Measurements from ENCODE around the gene KIF9. TPM values are rescaled to one million over a fixed set of nuclear protein-coding genes. Genes with fewer than 3 reads are reported as not detected.
"Not testable (repeated sequence)": the region's sequence is repeated elsewhere in the genome, so short reads cannot be mapped to it uniquely, and the experiment has no call there.

The KIF9 gene
- polyA plus RNA-seq, 1 experiment = 4.0 TPM

DNA sequence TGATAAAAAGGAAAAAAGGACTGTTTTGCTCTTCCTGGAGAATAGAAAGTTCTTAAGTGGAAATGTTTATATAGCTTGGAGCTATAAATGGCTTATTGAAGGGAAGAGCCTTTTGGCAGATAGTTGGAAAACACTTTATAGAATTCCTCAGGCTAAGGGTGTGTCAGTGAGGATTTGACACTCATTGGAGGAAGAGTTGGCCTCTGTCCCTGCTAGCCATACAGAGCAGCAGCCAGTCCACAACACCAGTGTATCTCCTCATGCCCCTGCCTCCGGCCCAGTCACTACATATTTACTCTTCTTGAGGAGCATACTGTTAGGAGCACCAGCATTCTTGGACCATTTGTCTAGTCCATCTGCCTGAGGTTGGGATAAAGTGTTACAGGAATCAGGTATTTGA, 36.3 kb upstream of the KIF9 start:
- CTCF ChIA-PET = interaction anchor here (0.7 kb wide), 1 partner anchor 9 kb away, joined by 3 read pairs; no protein-coding TSS in a partner anchor
- no peak for DNase-seq (ENCODE audit: low read depth, low spot score)
- POLR2A ChIA-PET = no interaction called here

DNA sequence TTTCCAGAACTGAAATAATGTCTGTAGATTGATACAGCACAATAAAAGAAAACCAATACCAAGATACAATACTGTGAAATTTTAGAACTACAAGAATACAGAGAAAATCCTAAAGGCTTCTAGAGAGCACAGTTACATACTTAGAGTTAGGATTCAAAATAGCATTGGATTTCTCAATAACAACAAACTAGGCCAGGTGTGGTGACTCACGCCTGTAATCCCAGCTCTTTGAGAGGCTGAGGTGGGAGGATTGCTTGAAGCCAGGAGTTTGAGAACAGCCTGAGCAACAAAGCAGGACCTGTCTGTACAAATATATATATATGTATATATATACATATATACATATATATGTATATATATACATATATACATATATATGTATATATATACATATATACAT, 33.6 kb upstream of the KIF9 start:
- H3K27me3 ChIP-seq (ENCODE audit: control insufficient read depth, insufficient read depth, low read length); DNase-seq (ENCODE audit: low read depth, low spot score); H3K4me3 ChIP-seq (ENCODE audit: low read depth, low read length); H3K27ac ChIP-seq (ENCODE audit: low read depth, low read length); CTCF ChIA-PET; H3K9me3 ChIP-seq (ENCODE audit: control insufficient read depth, insufficient read depth, low read length); POLR2A ChIA-PET: not testable (repeated sequence)

More for the DNA sequence above, 36.3 kb upstream of the KIF9 start:
- H3K27me3 ChIP-seq (ENCODE audit: control insufficient read depth, insufficient read depth, low read length) = no peaks in the 10 kb centered on the region
- H3K4me3 ChIP-seq (ENCODE audit: low read depth, low read length) = no peak overlapping the region
- H3K9me3 ChIP-seq (ENCODE audit: control insufficient read depth, insufficient read depth, low read length) = no peaks in the 10 kb centered on the region
- TF ChIP-seq, protein P1, sequence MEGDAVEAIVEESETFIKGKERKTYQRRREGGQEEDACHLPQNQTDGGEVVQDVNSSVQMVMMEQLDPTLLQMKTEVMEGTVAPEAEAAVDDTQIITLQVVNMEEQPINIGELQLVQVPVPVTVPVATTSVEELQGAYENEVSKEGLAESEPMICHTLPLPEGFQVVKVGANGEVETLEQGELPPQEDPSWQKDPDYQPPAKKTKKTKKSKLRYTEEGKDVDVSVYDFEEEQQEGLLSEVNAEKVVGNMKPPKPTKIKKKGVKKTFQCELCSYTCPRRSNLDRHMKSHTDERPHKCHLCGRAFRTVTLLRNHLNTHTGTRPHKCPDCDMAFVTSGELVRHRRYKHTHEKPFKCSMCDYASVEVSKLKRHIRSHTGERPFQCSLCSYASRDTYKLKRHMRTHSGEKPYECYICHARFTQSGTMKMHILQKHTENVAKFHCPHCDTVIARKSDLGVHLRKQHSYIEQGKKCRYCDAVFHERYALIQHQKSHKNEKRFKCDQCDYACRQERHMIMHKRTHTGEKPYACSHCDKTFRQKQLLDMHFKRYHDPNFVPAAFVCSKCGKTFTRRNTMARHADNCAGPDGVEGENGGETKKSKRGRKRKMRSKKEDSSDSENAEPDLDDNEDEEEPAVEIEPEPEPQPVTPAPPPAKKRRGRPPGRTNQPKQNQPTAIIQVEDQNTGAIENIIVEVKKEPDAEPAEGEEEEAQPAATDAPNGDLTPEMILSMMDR (IDR thresholded peaks at IDR 0.05; ENCODE audit: low read depth, low read length) = no peak
- no peak overlapping the region for H3K27ac ChIP-seq (ENCODE audit: low read depth, low read length)

DNA sequence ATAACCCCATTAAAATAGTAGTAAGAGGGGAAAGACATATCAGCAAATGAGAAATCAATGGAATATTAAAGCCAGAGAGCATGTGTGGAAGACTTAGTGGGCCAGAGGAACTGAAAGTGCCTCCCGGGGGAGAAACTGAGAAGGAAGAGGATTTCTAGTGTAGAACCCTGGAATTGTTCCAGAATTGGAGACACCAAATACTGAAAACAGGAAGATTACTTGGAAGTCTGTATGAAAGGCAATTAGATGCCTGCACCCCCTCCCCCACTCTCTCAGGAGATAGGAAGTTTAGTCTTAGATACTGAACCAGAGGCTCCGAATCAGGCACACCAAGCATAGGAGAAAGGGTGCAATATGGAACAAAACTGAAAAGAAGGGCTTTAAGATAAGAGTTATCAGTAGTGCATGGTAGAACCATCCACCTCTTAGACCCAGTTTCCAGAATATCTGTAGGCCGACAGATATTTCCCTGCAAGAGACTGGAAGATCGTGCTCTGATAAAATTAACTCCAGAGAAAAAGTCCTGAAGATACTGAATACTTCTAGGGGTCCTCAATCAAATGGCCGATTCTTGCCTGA, 32.6 kb upstream of the KIF9 start:
- Histone ChIP-seq H3K4me3 (ENCODE audit: low read depth, low read length) (no peak overlapping the region), H3K9me3 (ENCODE audit: control insufficient read depth, insufficient read depth, low read length) (no peaks in the 10 kb centered on the region), H3K27ac (ENCODE audit: low read depth, low read length) (no peak overlapping the region), H3K27me3 (ENCODE audit: control insufficient read depth, insufficient read depth, low read length) (no peaks in the 10 kb centered on the region)
- DNase-seq (ENCODE audit: low read depth, low spot score) = no peak
- POLR2A ChIA-PET = no interaction called here
- CTCF ChIA-PET = interaction anchor here (0.6 to 2.6 kb wide), 3 partner anchors 9 to 583 kb away, joined by 3 to 36 read pairs (median 6); no protein-coding TSS in a partner anchor
- TF ChIP-seq, protein P1 (IDR thresholded peaks at IDR 0.05; ENCODE audit: low read depth, low read length) = no peak

DNA sequence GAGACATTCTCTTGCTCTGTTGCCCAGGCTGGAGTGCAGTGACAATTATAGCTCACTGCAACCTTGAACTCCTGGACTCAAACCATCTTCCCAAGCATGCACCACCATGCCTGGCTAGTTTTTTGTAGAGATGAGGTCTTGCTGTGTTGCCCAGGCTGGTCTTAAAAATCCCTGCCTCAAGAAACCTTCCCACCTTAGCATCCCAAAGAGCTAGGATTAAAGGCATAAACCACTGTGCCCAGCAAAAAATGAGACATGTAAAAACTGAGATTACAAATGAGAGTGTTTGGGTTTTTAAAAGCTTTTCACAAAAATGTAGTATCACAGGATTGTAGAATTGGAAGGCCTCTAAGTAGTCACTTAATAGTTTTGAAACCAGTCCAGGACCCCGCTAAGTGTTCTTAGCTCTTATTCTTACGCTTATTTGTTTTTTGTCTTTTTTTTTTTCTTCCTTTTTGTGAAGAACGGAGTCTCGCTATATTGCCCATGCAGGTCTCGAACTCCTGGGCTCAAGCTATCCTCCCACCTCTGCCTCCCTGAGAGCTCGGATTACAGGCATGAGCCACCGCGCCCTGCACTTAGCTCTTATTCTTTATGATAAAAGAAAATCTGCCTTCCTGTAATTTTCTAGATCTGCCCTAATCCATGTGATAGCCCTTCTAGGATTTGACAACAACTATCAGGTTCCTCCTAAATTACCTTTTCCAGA, 31.6 kb upstream of the KIF9 start:
- Histone ChIP-seq H3K9me3 (ENCODE audit: control insufficient read depth, insufficient read depth, low read length) (peaks cover 2% of the 10 kb centered on the region; the same call in 1 of the 2 replicates), H3K27ac (ENCODE audit: low read depth, low read length) (no peak overlapping the region), H3K4me3 (ENCODE audit: low read depth, low read length) (no peak overlapping the region), H3K27me3 (ENCODE audit: control insufficient read depth, insufficient read depth, low read length) (no peaks in the 10 kb centered on the region)
- ChIA-PET CTCF (interaction anchor here (0.6 to 2.6 kb wide), 7 partner anchors 10 to 880 kb away, joined by 3 to 36 read pairs (median 3); no protein-coding TSS in a partner anchor), POLR2A (interaction anchor here (0.8 kb wide), 1 partner anchor 31 kb away, joined by 3 read pairs; the partner anchor contains the start of gene KLHL18)
- no peak for DNase-seq (ENCODE audit: low read depth, low spot score)
- TF ChIP-seq, protein P1 (IDR thresholded peaks at IDR 0.05; ENCODE audit: low read depth, low read length) = no peak

DNA sequence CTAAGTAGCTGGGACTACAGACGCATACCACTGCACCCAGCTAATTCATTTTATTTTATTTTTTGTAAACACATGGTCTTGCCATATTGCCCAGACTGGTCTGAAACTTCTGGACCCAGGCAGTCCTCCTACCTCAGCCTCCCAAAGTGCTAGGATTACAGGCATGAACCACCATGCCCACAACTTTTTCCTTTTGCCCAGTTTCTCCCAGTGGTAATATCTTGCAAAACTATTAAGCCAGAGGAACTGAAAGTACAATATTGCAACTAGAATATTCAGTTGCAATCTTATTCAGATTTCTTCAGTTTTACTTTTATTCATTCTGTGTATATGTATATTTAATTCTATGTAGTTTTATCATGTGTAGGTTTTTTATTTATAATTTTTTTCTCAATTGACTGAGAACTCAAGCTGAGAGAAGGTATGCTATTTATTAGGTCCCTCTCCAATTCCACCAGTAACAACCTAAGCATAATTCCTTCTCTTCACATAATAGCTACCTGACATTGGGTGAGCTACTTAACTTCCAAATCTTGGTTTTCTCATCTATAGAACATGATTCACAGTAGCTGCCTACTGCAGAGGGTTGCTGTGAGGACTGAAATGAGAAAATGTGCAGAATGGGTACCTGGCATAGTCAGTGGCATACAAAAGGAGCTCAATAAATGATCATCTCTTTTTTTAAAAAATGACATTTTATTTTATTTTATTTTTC, 30.9 kb upstream of the KIF9 start:
- H3K9me3 ChIP-seq (ENCODE audit: control insufficient read depth, insufficient read depth, low read length) = peaks cover 4% of the 10 kb centered on the region; the same call in 1 of the 2 replicates
- no peak overlapping the region for H3K27ac ChIP-seq (ENCODE audit: low read depth, low read length)
- ChIA-PET CTCF (interaction anchor here (0.5 to 2.6 kb wide), 6 partner anchors 10 to 881 kb away, joined by 3 to 36 read pairs (median 5); no protein-coding TSS in a partner anchor), POLR2A (interaction anchor here (0.7 kb wide), 1 partner anchor 26 kb away, joined by 5 read pairs; no protein-coding TSS in a partner anchor)
- no peaks in the 10 kb centered on the region for H3K27me3 ChIP-seq (ENCODE audit: control insufficient read depth, insufficient read depth, low read length)
- DNase-seq (ENCODE audit: low read depth, low spot score) = no peak
- TF ChIP-seq, protein P1 (IDR thresholded peaks at IDR 0.05; ENCODE audit: low read depth, low read length) = no peak
- no peak overlapping the region for H3K4me3 ChIP-seq (ENCODE audit: low read depth, low read length)
